Fibroblast of lung (primary cell): ENCODE data around the gene WIPF1.

ENCODE experiments used
- EZH2 ChIP-seq: IDR thresholded peaks from 2 replicates; pipeline ENCODE4 v1.5.1; 2012; ENCODE audit warnings: low read length, control low read depth, mild to moderate bottlenecking; ENCODE audit errors: missing control alignments
- TF ChIP-seq, protein P1 (sequence below), 2 donors: IDR thresholded peaks in 1 of 2; conservative IDR thresholded peaks in 1 of 2; 1 replicate in 1 of 2; 2 replicates in 1 of 2; pipeline ENCODE4 v1.5.1; 2011 to 2012; ENCODE audit warnings: low read length in 2 of 2, control low read depth in 1 of 2, inconsistent platforms in 1 of 2, low read depth in 1 of 2, mild to moderate bottlenecking in 1 of 2

DNA sequence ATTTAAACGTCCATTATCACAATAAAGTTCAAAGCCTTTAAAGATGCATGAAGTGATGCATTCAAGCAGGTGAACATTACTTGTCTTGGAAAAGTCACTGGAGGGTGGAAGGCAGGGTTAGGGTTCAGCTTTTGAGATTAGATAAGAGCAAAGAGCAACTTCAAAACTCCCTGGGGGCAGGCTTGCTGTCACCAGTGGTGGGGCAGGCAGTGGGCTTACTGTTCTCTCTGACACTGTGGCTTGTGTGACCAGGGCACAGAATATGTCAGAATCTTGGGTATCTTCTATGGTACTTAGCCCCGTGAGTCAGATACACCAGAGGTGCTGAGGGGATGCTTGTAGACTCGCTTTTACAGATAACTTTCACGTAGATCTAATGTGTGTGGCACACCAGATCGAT lies 52.8 kb downstream of the WIPF1 start:
- TF ChIP-seq, protein P1, sequence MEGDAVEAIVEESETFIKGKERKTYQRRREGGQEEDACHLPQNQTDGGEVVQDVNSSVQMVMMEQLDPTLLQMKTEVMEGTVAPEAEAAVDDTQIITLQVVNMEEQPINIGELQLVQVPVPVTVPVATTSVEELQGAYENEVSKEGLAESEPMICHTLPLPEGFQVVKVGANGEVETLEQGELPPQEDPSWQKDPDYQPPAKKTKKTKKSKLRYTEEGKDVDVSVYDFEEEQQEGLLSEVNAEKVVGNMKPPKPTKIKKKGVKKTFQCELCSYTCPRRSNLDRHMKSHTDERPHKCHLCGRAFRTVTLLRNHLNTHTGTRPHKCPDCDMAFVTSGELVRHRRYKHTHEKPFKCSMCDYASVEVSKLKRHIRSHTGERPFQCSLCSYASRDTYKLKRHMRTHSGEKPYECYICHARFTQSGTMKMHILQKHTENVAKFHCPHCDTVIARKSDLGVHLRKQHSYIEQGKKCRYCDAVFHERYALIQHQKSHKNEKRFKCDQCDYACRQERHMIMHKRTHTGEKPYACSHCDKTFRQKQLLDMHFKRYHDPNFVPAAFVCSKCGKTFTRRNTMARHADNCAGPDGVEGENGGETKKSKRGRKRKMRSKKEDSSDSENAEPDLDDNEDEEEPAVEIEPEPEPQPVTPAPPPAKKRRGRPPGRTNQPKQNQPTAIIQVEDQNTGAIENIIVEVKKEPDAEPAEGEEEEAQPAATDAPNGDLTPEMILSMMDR (conservative IDR thresholded peaks at IDR 0.05 in 1 of 2, IDR thresholded peaks at IDR 0.05 in 1 of 2; ENCODE audit: low read depth in 1 of 2, low read length in 2 of 2), result no peak
- no peak for TF ChIP-seq EZH2
